ENCODE measurements around the gene ZNF490.

The ZNF490 gene

DNA sequence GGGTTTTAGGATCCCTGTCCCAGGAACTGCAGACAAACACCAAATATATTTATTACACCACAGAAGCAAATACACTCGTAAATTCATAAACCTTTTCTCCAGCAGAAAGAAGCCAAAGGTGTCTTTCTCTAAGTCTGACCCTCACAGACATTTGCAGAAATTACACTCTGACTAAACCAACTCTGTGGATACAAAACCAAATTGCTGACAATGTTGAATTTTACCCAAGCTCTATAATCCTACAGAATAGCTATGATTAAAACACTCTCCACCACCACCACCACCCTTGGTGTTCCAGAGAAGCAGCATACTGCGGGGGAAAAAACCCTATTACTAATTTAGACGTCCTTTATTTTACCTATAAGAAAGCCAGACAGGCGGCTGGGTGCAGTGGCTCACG, 64.5 kb downstream of the ZNF490 start:
- TF ChIP-seq, protein P1, sequence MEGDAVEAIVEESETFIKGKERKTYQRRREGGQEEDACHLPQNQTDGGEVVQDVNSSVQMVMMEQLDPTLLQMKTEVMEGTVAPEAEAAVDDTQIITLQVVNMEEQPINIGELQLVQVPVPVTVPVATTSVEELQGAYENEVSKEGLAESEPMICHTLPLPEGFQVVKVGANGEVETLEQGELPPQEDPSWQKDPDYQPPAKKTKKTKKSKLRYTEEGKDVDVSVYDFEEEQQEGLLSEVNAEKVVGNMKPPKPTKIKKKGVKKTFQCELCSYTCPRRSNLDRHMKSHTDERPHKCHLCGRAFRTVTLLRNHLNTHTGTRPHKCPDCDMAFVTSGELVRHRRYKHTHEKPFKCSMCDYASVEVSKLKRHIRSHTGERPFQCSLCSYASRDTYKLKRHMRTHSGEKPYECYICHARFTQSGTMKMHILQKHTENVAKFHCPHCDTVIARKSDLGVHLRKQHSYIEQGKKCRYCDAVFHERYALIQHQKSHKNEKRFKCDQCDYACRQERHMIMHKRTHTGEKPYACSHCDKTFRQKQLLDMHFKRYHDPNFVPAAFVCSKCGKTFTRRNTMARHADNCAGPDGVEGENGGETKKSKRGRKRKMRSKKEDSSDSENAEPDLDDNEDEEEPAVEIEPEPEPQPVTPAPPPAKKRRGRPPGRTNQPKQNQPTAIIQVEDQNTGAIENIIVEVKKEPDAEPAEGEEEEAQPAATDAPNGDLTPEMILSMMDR (IDR thresholded peaks at IDR 0.05; ENCODE audit: low read depth, low read length, missing control alignments), result no peak
- in situ Hi-C loops (cut with HindIII; ENCODE audit: low sequenced_read_pairs), result no loop called here

DNA sequence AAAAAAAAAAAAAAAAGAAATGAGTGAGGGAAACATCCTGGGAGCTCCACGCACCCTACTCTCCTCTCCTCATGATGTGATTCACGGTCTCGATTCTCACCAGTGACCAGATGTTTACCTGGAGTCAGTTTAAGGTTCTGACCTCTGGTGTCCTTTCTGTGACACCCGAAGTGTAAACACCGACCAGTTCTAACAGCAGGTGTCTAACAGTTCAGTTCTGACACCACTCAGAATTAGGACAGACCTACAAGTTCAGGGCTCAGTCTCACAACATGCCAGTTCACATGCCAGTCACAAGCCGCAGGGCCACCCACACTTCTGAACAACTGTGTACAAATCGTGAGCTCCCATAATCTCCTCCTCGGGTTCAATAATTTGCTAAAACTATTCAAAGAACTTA, 65.3 kb downstream of the ZNF490 start:
- no peak overlapping the region for H3K4me3 ChIP-seq (ENCODE audit: low read depth, low read length)
- TF ChIP-seq, protein P1 (IDR thresholded peaks at IDR 0.05; ENCODE audit: low read depth, low read length, missing control alignments), result no peak
- in situ Hi-C loops (cut with HindIII; ENCODE audit: low sequenced_read_pairs), result no loop called here
- DNase-seq (ENCODE audit: low read depth), result no peak

More for the DNA sequence above, 64.5 kb downstream of the ZNF490 start:
- no peak for DNase-seq (ENCODE audit: low read depth)
- H3K4me3 ChIP-seq (ENCODE audit: low read depth, low read length), result no peak overlapping the region

DNA sequence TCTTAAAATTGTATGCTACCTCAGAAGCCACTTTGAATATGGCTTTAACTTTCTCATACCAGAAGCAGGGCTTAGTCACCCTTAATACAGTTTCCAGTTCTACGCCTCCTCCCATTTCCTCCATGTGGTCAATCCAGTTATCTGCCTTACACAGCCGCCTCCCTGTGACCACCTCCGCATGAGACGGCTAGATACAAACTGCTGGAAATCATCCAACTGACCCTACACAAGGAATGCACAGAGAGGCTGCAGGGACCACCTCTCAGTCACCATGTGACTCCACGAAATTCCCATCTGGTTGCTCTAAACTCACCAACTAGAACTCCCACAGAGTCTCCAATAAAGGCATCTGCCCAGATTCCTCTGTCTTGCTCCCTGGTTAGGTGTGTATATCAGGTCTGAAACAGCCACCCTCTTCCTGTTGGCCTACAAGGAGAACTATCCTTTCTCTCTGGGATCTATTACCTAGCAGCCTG, 66.2 kb downstream of the ZNF490 start:
- H3K4me3 ChIP-seq (ENCODE audit: low read depth, low read length), result no peak overlapping the region
- DNase-seq (ENCODE audit: low read depth), result no peak
- in situ Hi-C loops (cut with HindIII; ENCODE audit: low sequenced_read_pairs), result no loop called here
- TF ChIP-seq, protein P1 (IDR thresholded peaks at IDR 0.05; ENCODE audit: low read depth, low read length, missing control alignments), result no peak

DNA sequence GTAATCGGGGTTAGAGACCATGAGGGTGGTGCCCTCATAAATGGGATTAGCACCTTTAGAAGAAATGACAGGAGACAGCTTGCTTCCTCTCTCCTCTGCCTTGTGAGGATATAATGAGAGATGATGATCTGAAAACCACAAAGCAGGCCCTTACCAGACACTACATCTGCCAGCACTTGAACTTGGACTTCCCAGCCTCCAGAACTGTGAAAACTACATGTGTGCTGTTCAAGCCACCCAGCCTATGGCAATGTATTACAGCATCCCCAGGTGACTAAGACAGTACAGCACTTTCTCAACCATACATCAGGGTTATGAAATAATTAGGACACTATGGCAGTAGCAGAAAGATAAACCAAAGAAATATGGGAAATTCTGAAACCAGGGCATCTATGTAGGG, 66.8 kb downstream of the ZNF490 start:
- H3K4me3 ChIP-seq (ENCODE audit: low read depth, low read length), result no peak overlapping the region
- TF ChIP-seq, protein P1 (IDR thresholded peaks at IDR 0.05; ENCODE audit: low read depth, low read length, missing control alignments), result no peak
- DNase-seq (ENCODE audit: low read depth), result no peak
- in situ Hi-C loops (cut with HindIII; ENCODE audit: low sequenced_read_pairs), result no loop called here

Measured in astrocyte of the cerebellum (primary cell).